ENCODE data around the gene LIN37. TPM values are rescaled to one million over a fixed set of nuclear protein-coding genes. Genes with fewer than 3 reads are reported as not detected.

Gene LIN37
- total RNA-seq, 1 experiment from 2014 or later: 5.9 TPM

DNA sequence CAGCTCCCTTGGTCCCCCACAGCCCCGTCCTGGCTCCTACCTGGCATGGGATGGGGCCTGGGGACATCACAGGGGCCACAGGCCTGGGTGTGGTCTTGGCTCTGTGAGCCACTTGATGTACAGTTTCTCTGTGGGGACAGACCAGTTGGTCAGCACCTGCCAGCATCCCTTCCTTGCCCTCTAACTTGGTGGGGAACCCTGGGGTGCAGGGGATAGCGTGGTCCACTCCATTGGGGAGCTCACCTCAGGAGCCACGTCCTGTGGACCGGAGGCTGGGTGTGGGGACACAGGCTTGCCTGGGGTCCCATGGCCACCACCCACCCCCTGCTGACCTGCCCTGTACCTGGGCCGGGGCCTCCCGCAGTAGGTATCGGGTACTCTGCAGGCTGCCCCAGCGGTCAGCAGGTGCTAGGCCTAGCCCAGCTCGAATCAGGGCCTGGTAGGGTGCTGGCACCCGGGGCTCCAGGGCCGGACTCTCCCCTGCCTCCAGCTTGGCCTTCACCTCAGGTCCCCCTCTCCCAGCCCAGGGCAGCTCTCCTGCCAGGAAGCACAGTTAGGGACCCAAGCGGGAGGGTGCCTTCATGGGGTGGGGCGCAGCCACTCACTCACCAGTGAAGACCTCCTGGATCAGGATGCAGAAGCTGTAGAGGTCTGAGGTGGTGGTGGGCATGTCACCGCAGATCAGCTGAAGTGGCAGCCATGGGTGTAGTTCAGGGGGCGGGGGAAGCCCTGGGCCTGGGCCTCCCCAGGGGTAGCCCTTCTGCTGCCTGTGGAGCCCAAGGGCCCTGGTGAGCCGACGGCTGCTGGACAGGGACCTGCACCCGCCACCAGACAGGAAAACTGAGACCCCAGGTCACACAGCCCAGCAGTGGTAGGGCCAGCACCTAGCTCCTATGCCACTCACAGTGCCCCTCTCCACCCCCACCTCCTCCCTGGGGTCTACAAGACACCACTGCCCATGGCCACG is 41.9 kb downstream of the LIN37 start:
- Histone ChIP-seq H3K23me2 (ENCODE audit: insufficient read length, low read depth, low read length, poor library complexity, severe bottlenecking) (peaks cover under 1% of the 10 kb centered on the region), H2BK12ac (ENCODE audit: insufficient read length, low read depth, low read length) (no peak overlapping the region), H3K27ac (ENCODE audit: insufficient read length, low read depth, low read length) (no peak overlapping the region), H2BK5ac (ENCODE audit: insufficient read length, low read length) (no peak overlapping the region), H2AFZ (ENCODE audit: low read length) (no peak overlapping the region), H4K8ac (replicated peaks; ENCODE audit: insufficient read length, low read depth, low read length) (no peak overlapping the region), H3K79me1 (ENCODE audit: insufficient read depth, low read depth, low read length, poor library complexity, severe bottlenecking) (no peaks in the 10 kb centered on the region), H3K27me3 (ENCODE audit: insufficient read depth, low read length) (no peaks in the 10 kb centered on the region), H2BK20ac (ENCODE audit: low read depth, low read length, poor library complexity, severe bottlenecking) (no peak overlapping the region), H3K4me2 (ENCODE audit: insufficient read depth, insufficient read length, low read length) (no peak overlapping the region), H4K91ac (ENCODE audit: insufficient read length, low read depth, low read length) (no peak overlapping the region), H2BK120ac (ENCODE audit: low read depth, low read length, poor library complexity, severe bottlenecking) (no peak overlapping the region), H3K9me3 (ENCODE audit: control insufficient read depth, low read depth, low read length) (no peaks in the 10 kb centered on the region), H3K4ac (ENCODE audit: low read depth, low read length) (no peak overlapping the region), H3K79me2 (ENCODE audit: insufficient read depth, low read length) (no peaks in the 10 kb centered on the region), H4K5ac (ENCODE audit: insufficient read length, low read depth, low read length) (no peak overlapping the region), H2BK15ac (ENCODE audit: low read depth, low read length) (no peak overlapping the region), H3K23ac (ENCODE audit: insufficient read length, low read depth, low read length) (no peak overlapping the region), H3K14ac (ENCODE audit: insufficient read depth, low read length) (no peak overlapping the region), H3T11ph (ENCODE audit: low read length) (no peak overlapping the region), H4K20me1 (ENCODE audit: control insufficient read depth, insufficient read depth, insufficient read length) (peaks cover 3% of the 10 kb centered on the region), H3K4me1 (ENCODE audit: insufficient read depth, low read length) (no peaks in the 10 kb centered on the region), H3K9ac (ENCODE audit: extremely low read depth, insufficient read length, low read length) (no peak overlapping the region), H2AK5ac (ENCODE audit: insufficient read length, low read length) (no peak overlapping the region), H3K56ac (ENCODE audit: insufficient read length, low read depth, low read length) (no peak overlapping the region), H3K18ac (ENCODE audit: insufficient read length, low read depth, low read length) (no peak overlapping the region)
- TF ChIP-seq, protein P1, sequence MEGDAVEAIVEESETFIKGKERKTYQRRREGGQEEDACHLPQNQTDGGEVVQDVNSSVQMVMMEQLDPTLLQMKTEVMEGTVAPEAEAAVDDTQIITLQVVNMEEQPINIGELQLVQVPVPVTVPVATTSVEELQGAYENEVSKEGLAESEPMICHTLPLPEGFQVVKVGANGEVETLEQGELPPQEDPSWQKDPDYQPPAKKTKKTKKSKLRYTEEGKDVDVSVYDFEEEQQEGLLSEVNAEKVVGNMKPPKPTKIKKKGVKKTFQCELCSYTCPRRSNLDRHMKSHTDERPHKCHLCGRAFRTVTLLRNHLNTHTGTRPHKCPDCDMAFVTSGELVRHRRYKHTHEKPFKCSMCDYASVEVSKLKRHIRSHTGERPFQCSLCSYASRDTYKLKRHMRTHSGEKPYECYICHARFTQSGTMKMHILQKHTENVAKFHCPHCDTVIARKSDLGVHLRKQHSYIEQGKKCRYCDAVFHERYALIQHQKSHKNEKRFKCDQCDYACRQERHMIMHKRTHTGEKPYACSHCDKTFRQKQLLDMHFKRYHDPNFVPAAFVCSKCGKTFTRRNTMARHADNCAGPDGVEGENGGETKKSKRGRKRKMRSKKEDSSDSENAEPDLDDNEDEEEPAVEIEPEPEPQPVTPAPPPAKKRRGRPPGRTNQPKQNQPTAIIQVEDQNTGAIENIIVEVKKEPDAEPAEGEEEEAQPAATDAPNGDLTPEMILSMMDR (conservative IDR thresholded peaks at IDR 0.05): no peak
- WGBS (ENCODE audit: extremely low coverage, insufficient read length, low lambda C conversion rate): no CpG with 5 or more reads among the region's 19 CpGs
- Mint-ChIP-seq H3K4me1 (peaks cover 8 to 15% of the 10 kb centered on the region in 2 experiments), H3K27me3 (ENCODE audit: low read depth) (peaks cover 7% of the 10 kb centered on the region), H3K9me3 (no peaks in the 10 kb centered on the region), H3K4me3 (no peak overlapping the region), H3K36me3 (ENCODE audit: insufficient read depth in 1 of 3, low read depth in 3 of 3) (no peaks in the 10 kb centered on the region; a peak in 1 of 7 replicates), H3K27ac (no peak overlapping the region)
- peak; percentile 20 for DNase-seq

Data from H9 (cell line).